ENCODE measurements around the gene NDUFAF8. TPM values are rescaled to one million over a fixed set of nuclear protein-coding genes. Genes with fewer than 3 reads are reported as not detected.

Gene NDUFAF8
- polyA plus RNA-seq, 3 donors from 2014 or later = 61.2 to 121 (median 67.8) TPM

DNA sequence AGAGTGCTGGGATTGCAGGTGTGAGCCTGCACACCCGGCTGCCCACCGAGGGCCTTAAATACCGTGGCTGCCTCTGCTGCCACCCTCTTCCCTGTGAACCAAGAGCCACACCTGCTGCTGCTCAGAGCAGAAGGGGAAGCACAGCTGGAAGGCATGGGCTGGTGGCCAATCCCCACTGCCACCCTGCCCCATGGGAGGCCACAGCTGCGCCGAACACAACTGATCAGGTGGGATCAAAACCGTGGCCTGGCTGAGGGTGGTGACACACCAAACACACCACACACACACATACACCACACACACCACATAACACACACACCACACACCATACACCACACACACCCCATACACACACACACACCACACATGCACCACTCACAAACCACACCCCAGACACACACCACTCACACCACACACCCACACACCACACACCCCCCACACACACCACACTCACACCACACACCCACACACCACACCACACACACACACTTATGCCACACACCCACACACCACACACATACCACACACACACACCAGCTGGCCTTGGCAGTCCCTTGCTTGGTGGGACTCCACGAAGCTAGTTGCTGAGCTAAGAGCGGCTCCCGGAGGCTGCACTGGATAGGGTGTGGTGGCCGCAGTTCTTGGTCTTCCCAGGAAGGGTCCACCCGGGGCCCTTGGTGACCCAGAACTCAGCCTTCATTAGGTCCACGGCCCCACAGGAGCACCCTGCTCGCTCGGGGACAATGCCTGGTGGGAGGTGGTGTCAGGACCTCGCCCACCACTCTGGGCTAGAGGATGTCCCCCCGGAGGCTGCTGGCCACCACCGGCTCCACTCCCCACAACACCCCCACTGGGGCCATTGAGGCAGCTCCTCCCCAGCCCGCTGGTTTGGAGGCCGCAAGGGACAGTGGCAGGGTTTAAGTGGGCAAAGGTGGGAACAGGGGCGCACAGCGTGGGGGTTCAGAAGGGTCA is 31.2 kb upstream of the NDUFAF8 start:
- DNase-seq = no peak
- Mint-ChIP-seq H3K36me3 (no peaks in the 10 kb centered on the region), H3K4me1 (no peaks in the 10 kb centered on the region), H3K27me3 (ENCODE audit: low read depth in 3 of 3) (peaks cover 0 to 3% (median 0%) of the 10 kb centered on the region in 3 donors), H3K27ac (peak overlapping the region in 3 of 6 donors; percentile 20 to 73 (median 35)), H3K9me3 (no peaks in the 10 kb centered on the region), H3K4me3 (no peak overlapping the region)

- H3K36me3 Mint-ChIP-seq = no peaks in the 10 kb centered on the region
- no peak overlapping the region for H3K27ac Mint-ChIP-seq
- DNase-seq = no peak
- H3K9me3 Mint-ChIP-seq = no peaks in the 10 kb centered on the region
- H3K27me3 Mint-ChIP-seq (ENCODE audit: low read depth in 3 of 3) = peaks cover 0 to 3% (median 0%) of the 10 kb centered on the region in 3 donors
- no peaks in the 10 kb centered on the region for H3K4me1 Mint-ChIP-seq
- no peak overlapping the region for H3K4me3 Mint-ChIP-seq
Measured at GRCh38 chr17:81208651-81209050, 30.5 kb upstream of the NDUFAF8 start.

GRCh38 chr17:81209141-81209540 is 30.0 kb upstream of the NDUFAF8 start:
- Mint-ChIP-seq H3K27ac (no peak overlapping the region), H3K27me3 (ENCODE audit: low read depth in 3 of 3) (no peaks in the 10 kb centered on the region), H3K9me3 (no peaks in the 10 kb centered on the region), H3K4me1 (no peaks in the 10 kb centered on the region), H3K4me3 (no peak overlapping the region), H3K36me3 (no peaks in the 10 kb centered on the region)
- DNase-seq = no peak

- no peaks in the 10 kb centered on the region for H3K36me3 Mint-ChIP-seq
- H3K4me3 Mint-ChIP-seq = no peak overlapping the region
- H3K9me3 Mint-ChIP-seq = no peaks in the 10 kb centered on the region
- H3K27me3 Mint-ChIP-seq (ENCODE audit: low read depth in 3 of 3) = no peaks in the 10 kb centered on the region
- no peak overlapping the region for H3K27ac Mint-ChIP-seq
- H3K4me1 Mint-ChIP-seq = no peaks in the 10 kb centered on the region
- DNase-seq = no peak
Measured at GRCh38 chr17:81210466-81210865, 28.7 kb upstream of the NDUFAF8 start.

GRCh38 chr17:81210868-81211267 is 28.2 kb upstream of the NDUFAF8 start:
- H3K27ac Mint-ChIP-seq = no peak overlapping the region
- no peak for DNase-seq

DNA sequence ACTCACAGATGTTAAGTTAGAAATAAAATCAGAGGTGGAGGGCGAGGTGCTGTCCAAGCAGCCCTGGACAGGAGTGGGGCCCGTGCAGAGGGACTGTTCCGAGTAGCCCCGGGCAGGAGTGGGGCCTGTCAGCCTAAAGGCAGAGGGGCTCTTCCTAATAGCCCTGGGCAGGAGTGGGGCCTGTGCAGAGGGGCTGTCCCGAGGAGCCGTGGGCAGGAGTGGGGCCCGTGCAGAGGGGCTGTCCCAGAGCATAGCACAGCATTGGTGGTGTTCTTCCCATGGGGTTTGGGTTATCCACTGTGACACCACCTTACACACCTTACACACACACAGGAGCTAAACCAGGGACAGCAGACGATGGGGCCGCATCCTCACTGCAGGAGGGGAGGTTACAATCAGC is 26.8 kb upstream of the NDUFAF8 start:
- Mint-ChIP-seq H3K9me3 (no peaks in the 10 kb centered on the region), H3K36me3 (peaks cover 0 to 5% (median 0%) of the 10 kb centered on the region in 3 donors), H3K4me1 (no peaks in the 10 kb centered on the region), H3K4me3 (no peak overlapping the region), H3K27me3 (ENCODE audit: low read depth in 3 of 3) (no peaks in the 10 kb centered on the region), H3K27ac (no peak overlapping the region)
- no peak for DNase-seq

More at GRCh38 chr17:81210868-81211267, 28.2 kb upstream of the NDUFAF8 start:
- Mint-ChIP-seq H3K9me3 (no peaks in the 10 kb centered on the region), H3K36me3 (no peaks in the 10 kb centered on the region), H3K4me3 (no peak overlapping the region), H3K4me1 (no peaks in the 10 kb centered on the region), H3K27me3 (ENCODE audit: low read depth in 3 of 3) (no peaks in the 10 kb centered on the region)

- DNase-seq = no peak
- no peak overlapping the region for H3K27ac Mint-ChIP-seq
Measured at GRCh38 chr17:81213978-81214377, 25.1 kb upstream of the NDUFAF8 start.

DNA sequence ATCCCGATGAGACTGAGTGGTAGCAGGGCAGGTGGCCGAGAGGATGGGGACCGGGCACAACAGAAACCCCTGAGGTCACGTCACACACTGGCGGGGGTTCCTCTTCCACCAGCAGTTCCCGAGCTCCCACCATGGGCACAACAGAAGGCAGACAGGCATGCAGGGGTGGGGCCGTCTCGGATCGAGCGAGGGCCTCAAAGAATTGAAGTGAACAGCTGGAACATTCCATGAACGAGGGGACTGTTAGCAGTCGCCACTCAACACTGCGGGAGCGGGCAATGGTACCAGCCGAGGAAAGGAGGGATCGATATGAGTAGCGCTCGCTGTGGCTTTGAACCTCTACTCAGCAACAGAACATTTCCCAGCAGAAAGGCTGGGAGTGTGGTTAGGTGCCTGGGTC is 21.6 kb upstream of the NDUFAF8 start:
- Mint-ChIP-seq H3K4me1 (peaks cover 0 to 6% of the 10 kb centered on the region in 2 donors), H3K4me3 (no peak overlapping the region), H3K27ac (no peak overlapping the region), H3K27me3 (ENCODE audit: low read depth in 3 of 3) (peaks cover 0 to 2% (median 0%) of the 10 kb centered on the region in 3 donors), H3K9me3 (peaks cover 0 to 2% (median 0%) of the 10 kb centered on the region in 6 donors), H3K36me3 (peaks cover 0 to 5% (median 0%) of the 10 kb centered on the region in 3 donors)
- no peak for DNase-seq

More at GRCh38 chr17:81213978-81214377, 25.1 kb upstream of the NDUFAF8 start:
- Mint-ChIP-seq H3K4me1 (no peaks in the 10 kb centered on the region), H3K4me3 (no peak overlapping the region), H3K9me3 (no peaks in the 10 kb centered on the region), H3K36me3 (peaks cover 0 to 5% (median 0%) of the 10 kb centered on the region in 3 donors), H3K27me3 (ENCODE audit: low read depth in 3 of 3) (no peaks in the 10 kb centered on the region)

- Mint-ChIP-seq H3K4me1 (peaks cover 3 to 7% of the 10 kb centered on the region in 2 donors), H3K4me3 (no peak overlapping the region), H3K27me3 (ENCODE audit: low read depth in 3 of 3) (peaks cover 0 to 3% (median 0%) of the 10 kb centered on the region in 3 donors), H3K27ac (no peak overlapping the region), H3K36me3 (peaks cover 0 to 5% (median 0%) of the 10 kb centered on the region in 3 donors), H3K9me3 (peaks cover 0 to 2% (median 0%) of the 10 kb centered on the region in 6 donors)
- no peak for DNase-seq
Measured at GRCh38 chr17:81218459-81218858, 20.7 kb upstream of the NDUFAF8 start.

DNA sequence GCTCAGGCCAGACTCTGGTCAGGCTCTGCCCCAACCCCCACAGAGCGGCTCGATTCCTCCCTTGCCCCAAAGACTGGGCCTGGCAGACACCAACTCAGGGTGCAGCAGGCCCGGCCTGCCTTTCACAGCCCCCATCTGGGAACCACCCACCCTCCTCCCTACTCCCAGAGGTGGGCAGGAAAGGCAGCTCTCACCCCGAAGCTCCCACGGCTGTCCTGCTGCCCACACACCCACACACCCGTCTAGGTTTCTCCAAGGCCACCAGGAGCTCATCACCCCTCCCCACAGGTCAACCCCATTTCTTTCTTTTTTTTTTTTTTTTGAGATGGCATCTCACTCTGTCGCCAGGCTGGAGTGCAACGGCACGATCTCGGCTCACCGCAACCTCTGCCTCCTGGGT is 20.1 kb upstream of the NDUFAF8 start:
- Mint-ChIP-seq H3K4me1 (peaks cover 8 to 13% of the 10 kb centered on the region in 2 donors), H3K36me3 (peaks cover 0 to 5% (median 0%) of the 10 kb centered on the region in 3 donors), H3K27me3 (ENCODE audit: low read depth in 3 of 3) (peaks cover 0 to 6% (median 0%) of the 10 kb centered on the region in 3 donors), H3K4me3 (no peak overlapping the region), H3K27ac (no peak overlapping the region), H3K9me3 (peaks cover 0 to 2% (median 0%) of the 10 kb centered on the region in 6 donors)
- no peak for DNase-seq

GRCh38 chr17:81219476-81220180 is 19.5 kb upstream of the NDUFAF8 start:
- no peak for DNase-seq
- no peak overlapping the region for H3K27ac Mint-ChIP-seq
- H3K9me3 Mint-ChIP-seq = peaks cover 0 to 2% (median 0%) of the 10 kb centered on the region in 6 donors
- H3K4me1 Mint-ChIP-seq = peaks cover 9 to 13% of the 10 kb centered on the region in 2 donors
- no peak overlapping the region for H3K4me3 Mint-ChIP-seq
- peaks cover 0 to 5% (median 0%) of the 10 kb centered on the region in 3 donors for H3K36me3 Mint-ChIP-seq
- peaks cover 0 to 6% (median 0%) of the 10 kb centered on the region in 3 donors for H3K27me3 Mint-ChIP-seq (ENCODE audit: low read depth in 3 of 3)

GRCh38 chr17:81221371-81221841 is 17.7 kb upstream of the NDUFAF8 start:
- DNase-seq = no peak
- Mint-ChIP-seq H3K36me3 (peaks cover 0 to 5% (median 0%) of the 10 kb centered on the region in 3 donors), H3K27me3 (ENCODE audit: low read depth in 3 of 3) (peaks cover 0 to 6% (median 0%) of the 10 kb centered on the region in 3 donors), H3K9me3 (peaks cover 0 to 2% (median 0%) of the 10 kb centered on the region in 6 donors), H3K27ac (no peak overlapping the region), H3K4me3 (peak overlapping the region; percentile 21 to 71 (median 49)), H3K4me1 (peaks cover 9 to 13% of the 10 kb centered on the region in 2 donors)

DNA sequence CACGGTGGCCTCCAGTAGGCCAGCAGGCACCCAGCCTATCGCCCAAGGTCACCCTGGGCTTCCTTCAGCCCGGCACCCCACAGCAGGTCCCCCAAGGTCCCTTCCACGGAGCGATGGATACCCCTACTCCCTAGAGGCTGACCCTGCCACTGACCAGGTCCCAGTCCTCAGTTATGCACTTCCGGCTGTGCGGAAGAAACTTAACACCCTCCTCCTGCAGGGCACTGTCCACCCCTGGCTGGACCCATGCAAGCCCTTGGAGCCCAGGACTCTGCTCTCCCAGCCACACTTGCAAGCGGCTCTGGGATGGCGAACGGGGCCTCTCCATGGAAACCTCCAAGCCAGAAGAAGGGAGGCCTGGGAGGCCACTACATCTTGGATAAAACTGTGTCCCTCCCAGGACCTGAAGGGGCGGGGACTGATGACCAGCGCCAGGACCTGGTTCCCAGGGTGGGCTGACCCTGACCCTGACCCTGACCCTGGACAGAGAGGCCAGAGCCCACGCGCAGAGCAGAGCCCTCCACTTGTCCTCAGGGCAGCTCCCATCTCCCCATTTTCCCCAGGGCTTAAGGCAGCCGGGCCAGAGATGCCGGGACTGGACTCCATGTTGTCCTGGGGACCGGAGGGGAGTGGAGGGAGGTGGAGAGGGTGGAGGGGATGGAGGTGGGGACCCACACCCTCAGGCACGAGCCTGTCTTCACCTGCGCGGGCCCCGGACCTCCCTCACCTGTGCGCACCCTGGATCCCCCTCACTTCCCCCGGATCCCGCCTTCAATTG is 17.1 kb upstream of the NDUFAF8 start:
- Mint-ChIP-seq H3K9me3 (peaks cover 0 to 2% (median 0%) of the 10 kb centered on the region in 6 donors), H3K27me3 (ENCODE audit: low read depth in 3 of 3) (peaks cover 0 to 6% (median 0%) of the 10 kb centered on the region in 3 donors), H3K4me1 (peaks cover 9 to 13% of the 10 kb centered on the region in 2 donors), H3K27ac (no peak overlapping the region), H3K36me3 (peaks cover 0 to 2% (median 0%) of the 10 kb centered on the region in 3 donors), H3K4me3 (peak overlapping the region in 4 of 5 donors; percentile 44 to 71 (median 51))
- no peak for DNase-seq

All from immature natural killer cell (primary cell).